ENCODE data around the gene AMIGO1. TPM values are rescaled to one million over a fixed set of nuclear protein-coding genes. Genes with fewer than 3 reads are reported as not detected.

AMIGO1 gene
- total RNA-seq (2022; extraction: Qiagen RNA extraction) = 0.86 to 1.3 TPM (median 1.1 TPM) in 5 replicates

GRCh38 chr1:109509176-109510134, at the start of gene AMIGO1:
Gene AMIGO1 (minus strand): TSS chr1:109509727. CDS start chr1:109508912, 815 bp downstream.

DNA sequence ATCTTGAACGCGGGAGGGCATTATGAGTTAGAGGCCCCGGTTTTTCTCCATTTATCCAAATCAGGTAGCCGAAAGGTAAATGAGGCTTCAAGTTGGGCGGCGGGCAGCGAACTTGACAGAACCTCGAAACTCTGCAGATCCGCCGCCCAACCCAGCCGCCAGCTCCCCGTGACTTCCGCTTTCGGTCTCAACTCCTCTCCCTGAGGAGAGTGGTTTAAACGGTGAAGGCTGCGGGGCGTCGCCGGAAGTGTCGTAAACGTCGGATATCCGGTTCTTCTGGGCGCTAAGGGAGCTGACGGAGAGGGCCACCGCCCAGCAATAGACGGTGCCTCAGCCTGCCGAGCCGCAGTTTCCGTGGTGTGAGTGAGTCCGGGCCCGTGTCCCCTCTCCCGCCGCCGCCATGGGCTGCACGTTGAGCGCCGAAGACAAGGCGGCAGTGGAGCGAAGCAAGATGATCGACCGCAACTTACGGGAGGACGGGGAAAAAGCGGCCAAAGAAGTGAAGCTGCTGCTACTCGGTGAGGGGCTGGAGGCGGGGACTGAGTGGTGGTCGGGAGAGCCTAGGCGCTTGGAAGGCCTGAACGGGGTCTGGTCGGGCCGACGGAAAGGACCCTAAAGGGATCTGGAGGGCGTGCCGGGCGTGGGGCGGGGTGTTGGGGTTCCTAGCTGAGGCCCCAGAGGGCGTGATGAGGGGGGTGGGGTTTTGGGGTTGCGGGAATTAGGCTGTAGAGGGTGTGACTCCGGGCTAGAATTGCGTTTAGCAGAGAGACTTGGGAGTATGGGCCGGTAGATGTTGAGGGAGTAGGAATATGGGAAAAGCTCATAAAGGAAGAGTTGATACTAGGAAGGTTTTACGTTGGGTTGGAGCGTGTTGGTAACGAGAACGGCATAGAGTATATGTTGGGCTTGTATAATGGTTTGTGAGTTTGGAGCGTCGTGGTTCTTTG, 39.1 kb upstream of the AMIGO1 start, which contains the start of gene GNAI3:
Gene GNAI3 (plus strand): TSS at position 295 of the 947 bp plus-strand sequence. CDS start 106 bp downstream, at position 401.

GRCh38 chr1:109539676-109540075, 30.1 kb upstream of the AMIGO1 start, which contains the start of gene GPR61:
Gene GPR61 (plus strand): TSS chr1:109539872. CDS start chr1:109543023, 3,151 bp downstream.

GRCh38 chr1:109493805-109494539, 15.6 kb downstream of the AMIGO1 start, which contains the start of gene CYB561D1:
Gene CYB561D1 (plus strand): TSS chr1:109494094. CDS start chr1:109494140, 46 bp downstream.

DNA sequence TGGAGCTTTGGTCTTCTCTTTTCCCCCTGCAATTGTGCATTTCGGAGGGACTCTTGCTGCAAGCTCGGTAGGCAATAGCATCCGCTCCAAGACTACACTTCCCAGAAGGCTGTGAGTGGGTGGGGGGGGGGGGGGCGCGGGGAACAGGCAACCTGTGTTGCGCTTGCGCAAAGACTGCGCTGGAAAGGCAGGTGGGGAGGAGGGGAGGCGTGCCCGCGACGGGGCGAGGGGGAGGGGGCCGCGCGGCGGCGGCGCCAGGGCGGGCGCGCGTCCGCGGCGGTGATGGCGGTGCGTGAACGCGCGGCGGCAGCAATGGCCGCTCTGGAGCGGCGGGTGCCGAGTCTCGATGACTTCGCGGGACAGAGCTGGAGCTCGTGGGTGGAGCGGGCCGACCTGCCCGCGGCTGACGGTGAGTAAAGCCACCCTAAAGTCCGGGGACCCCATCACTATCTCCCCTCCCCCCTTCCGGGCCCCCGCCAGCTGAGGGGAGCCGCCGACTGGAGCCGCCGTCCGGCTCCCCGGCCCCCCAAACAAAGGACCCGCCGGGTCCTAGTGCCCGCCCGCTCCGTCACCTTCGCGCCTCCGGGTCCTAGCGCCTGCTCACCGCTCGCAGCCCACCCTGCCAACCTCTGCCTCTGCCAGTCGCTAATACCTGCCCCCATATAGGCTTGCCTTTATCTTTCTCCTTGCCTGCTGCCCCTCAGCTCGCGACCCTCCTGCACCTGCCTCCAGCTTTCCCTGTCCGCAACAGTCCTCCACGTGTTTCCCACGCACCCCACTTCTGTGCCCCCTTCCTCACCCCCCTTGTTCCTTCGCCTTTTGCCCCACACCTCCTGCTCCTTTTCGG, 25.6 kb downstream of the AMIGO1 start, which contains the start of gene ATXN7L2:
Gene ATXN7L2 (plus strand): TSS at position 234 of the 847 bp plus-strand sequence. CDS start 49 bp downstream, at position 283.

DNA sequence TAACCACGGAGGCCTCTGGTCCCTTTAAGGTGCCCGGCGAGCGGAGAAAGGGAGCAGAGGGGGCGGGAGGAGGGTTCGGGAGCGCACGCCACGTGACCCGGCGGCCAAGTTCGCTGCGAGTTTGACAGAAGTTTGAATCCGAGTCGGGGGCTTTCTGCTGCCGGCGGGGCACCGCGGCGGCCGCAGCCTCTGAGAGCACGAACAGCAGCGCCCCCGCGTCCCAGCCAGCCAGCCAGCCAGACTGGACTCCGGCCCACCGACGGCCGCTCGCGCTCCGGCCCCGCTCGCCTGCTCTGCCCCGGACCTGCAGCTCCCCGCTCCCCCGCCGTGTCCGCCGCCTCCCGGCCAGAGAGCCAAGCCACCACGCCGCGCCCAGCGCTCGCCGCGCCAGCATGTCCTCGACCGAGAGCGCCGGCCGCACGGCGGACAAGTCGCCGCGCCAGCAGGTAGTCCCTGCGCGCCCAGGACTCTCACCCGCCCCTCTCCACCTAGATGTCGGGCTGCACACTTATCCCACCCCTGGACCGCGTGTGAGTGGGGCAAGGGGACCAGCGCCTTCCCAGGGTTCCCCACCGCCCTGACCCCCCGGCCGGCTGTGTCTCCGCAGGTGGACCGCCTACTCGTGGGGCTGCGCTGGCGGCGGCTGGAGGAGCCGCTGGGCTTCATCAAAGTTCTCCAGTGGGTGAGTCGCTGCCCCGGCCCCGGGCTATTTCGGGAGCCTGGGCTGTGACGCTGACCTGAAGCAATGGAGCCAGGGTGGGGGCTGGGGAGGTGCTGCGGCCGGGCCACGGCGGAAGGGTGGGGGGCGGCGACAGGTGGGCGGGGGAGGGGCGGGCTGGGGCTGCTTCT, 42.9 kb downstream of the AMIGO1 start, which contains the start of gene SYPL2:
Gene SYPL2 (plus strand): TSS at position 95 of the 849 bp plus-strand sequence. CDS start 298 bp downstream, at position 393.

Other genes with a start within 250 kb of the AMIGO1 start
- gene PSRC1, start 226.6 kb downstream of the AMIGO1 start, total RNA-seq (2022; extraction: Qiagen RNA extraction) = 18.9 to 22.7 TPM (median 21.0 TPM) in 5 replicates
- 0.23 to 0.38 TPM in 2 of 5 replicates, not detected in the others for gene MYBPHL, start 202.7 kb downstream of the AMIGO1 start, total RNA-seq (2022; extraction: Qiagen RNA extraction)
- gene SORT1, start 111.8 kb downstream of the AMIGO1 start, total RNA-seq (2022; extraction: Qiagen RNA extraction) = 3.7 to 6.1 TPM (median 4.0 TPM) in 5 replicates
- 101 to 113 TPM (median 106 TPM) in 5 replicates for gene PSMA5, start 83.3 kb downstream of the AMIGO1 start, total RNA-seq (2022; extraction: Qiagen RNA extraction)
- gene SYPL2, start 43.2 kb downstream of the AMIGO1 start, total RNA-seq (2022; extraction: Qiagen RNA extraction) = 0.03 to 0.12 TPM (median 0.10 TPM) in 5 replicates
- gene ATXN7L2, start 25.8 kb downstream of the AMIGO1 start, total RNA-seq (2022; extraction: Qiagen RNA extraction) = 1.5 to 2.4 TPM (median 2.2 TPM) in 5 replicates
- gene CYB561D1, start 15.6 kb downstream of the AMIGO1 start, total RNA-seq (2022; extraction: Qiagen RNA extraction) = 4.3 to 4.8 TPM (median 4.6 TPM) in 5 replicates
- gene GPR61, start 30.1 kb upstream of the AMIGO1 start, total RNA-seq (2022; extraction: Qiagen RNA extraction) = not detected in 5 replicates
- gene GNAI3, start 38.9 kb upstream of the AMIGO1 start, total RNA-seq (2022; extraction: Qiagen RNA extraction) = 4.4 to 6.0 TPM (median 5.2 TPM) in 5 replicates
- 0.09 to 0.10 TPM (median 0.10 TPM) in 3 of 5 replicates, not detected in the others for gene GNAT2, start 109.9 kb upstream of the AMIGO1 start, total RNA-seq (2022; extraction: Qiagen RNA extraction)
- gene AMPD2, start 110.1 kb upstream of the AMIGO1 start, total RNA-seq (2022; extraction: Qiagen RNA extraction) = 18.7 to 24.9 TPM (median 21.9 TPM) in 5 replicates
- gene GSTM4, start 146.4 kb upstream of the AMIGO1 start, total RNA-seq (2022; extraction: Qiagen RNA extraction) = 8.8 to 9.9 TPM (median 8.9 TPM) in 5 replicates
- gene GSTM2, start 158.3 kb upstream of the AMIGO1 start, total RNA-seq (2022; extraction: Qiagen RNA extraction) = 3.2 to 4.1 TPM (median 3.5 TPM) in 5 replicates
- not detected in 5 replicates for gene GSTM1, start 178.1 kb upstream of the AMIGO1 start, total RNA-seq (2022; extraction: Qiagen RNA extraction)
- gene GSTM5, start 202.5 kb upstream of the AMIGO1 start, total RNA-seq (2022; extraction: Qiagen RNA extraction) = not detected in 5 replicates
- gene GSTM3, start 231.3 kb upstream of the AMIGO1 start, total RNA-seq (2022; extraction: Qiagen RNA extraction) = 22.0 to 26.7 TPM (median 24.5 TPM) in 5 replicates